GM18526 (cell line): Measurements from ENCODE around the gene ARIH1.

Experiments used
- POLR2A ChIP-seq: IDR thresholded peaks from 3 replicates; pipeline ENCODE4 v1.6.1; 2011; ENCODE audit not compliant: insufficient read length; ENCODE audit errors: extremely low read depth

ARIH1 gene

GRCh38 chr15:72473614-72474465 is at the start of gene ARIH1:
Gene ARIH1 (plus strand): TSS chr15:72474330. CDS start chr15:72474640, 310 bp downstream.
- TF ChIP-seq POLR2A = peak; percentile 91

GRCh38 chr15:72426753-72427152 is 47.4 kb upstream of the ARIH1 start:
- no peak for TF ChIP-seq POLR2A

GRCh38 chr15:72437650-72438316 is 36.3 kb upstream of the ARIH1 start:
- TF ChIP-seq POLR2A = no peak

- no peak for TF ChIP-seq POLR2A
These were observed 28.7 kb upstream of the ARIH1 start for GRCh38 chr15:72445426-72445825.

- TF ChIP-seq POLR2A = no peak
These were observed 23.3 kb upstream of the ARIH1 start for GRCh38 chr15:72450805-72451204.

- TF ChIP-seq POLR2A = no peak
These were observed 22.9 kb upstream of the ARIH1 start for GRCh38 chr15:72451224-72451623.

- no peak for TF ChIP-seq POLR2A
These were observed 17.4 kb upstream of the ARIH1 start for GRCh38 chr15:72456684-72457083.

GRCh38 chr15:72460402-72460801 is 13.7 kb upstream of the ARIH1 start:
- TF ChIP-seq POLR2A = no peak

GRCh38 chr15:72463702-72464101 is 10.4 kb upstream of the ARIH1 start:
- no peak for TF ChIP-seq POLR2A

- TF ChIP-seq POLR2A = no peak
These were observed 9.9 kb upstream of the ARIH1 start for GRCh38 chr15:72464251-72464650.

- no peak for TF ChIP-seq POLR2A
These were observed 6.0 kb upstream of the ARIH1 start for GRCh38 chr15:72468103-72468502.

GRCh38 chr15:72472992-72473610 is 1.0 kb upstream of the ARIH1 start:
- TF ChIP-seq POLR2A = no peak

GRCh38 chr15:72474466-72474911 is 359 bp downstream of the ARIH1 start:
- no peak for TF ChIP-seq POLR2A

- TF ChIP-seq POLR2A = peak; percentile 38
These were observed 940 bp downstream of the ARIH1 start for GRCh38 chr15:72474912-72475628.

GRCh38 chr15:72475674-72476073 is 1.5 kb downstream of the ARIH1 start:
- no peak for TF ChIP-seq POLR2A
